ENCODE results near the gene ESYT2. TPM values are rescaled to one million over a fixed set of nuclear protein-coding genes. Genes with fewer than 3 reads are reported as not detected.

ESYT2 gene
- total and polyA plus RNA-seq, 2 experiments from 2014 or later, result 15.8 to 40.3 TPM

DNA sequence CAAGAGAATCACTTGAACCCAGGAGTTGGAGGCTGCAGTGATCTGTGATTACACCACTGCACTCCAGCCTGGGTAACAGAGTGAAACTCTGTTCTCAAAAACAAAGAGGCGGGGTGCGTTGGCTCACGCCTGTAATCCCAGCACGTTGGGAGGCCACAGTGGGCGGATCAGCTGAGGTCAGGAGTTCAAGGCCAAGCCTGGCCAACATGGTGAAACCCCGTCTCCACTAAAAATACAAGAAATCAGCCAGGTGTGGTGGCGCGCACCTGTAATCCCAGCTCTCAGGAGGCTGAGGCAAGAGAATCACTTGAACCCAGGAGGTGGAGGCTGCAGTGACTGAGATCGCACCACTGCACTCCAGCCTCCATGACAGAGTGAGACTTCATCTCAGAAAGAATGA, 82.4 kb downstream of the ESYT2 start:
- Histone ChIP-seq H3K27ac (no peak overlapping the region), H3K36me3 (peaks cover 24% of the 10 kb centered on the region), H3K9me3 (ENCODE audit: low read depth) (no peaks in the 10 kb centered on the region), H3K4me3 (no peak overlapping the region), H3K27me3 (no peaks in the 10 kb centered on the region), H3K4me1 (ENCODE audit: low read depth) (peaks cover 8% of the 10 kb centered on the region)
- DNase-seq (ENCODE audit: low read depth in 1 of 2, low spot score in 1 of 2), result no peak
- no peak for TF ChIP-seq CTCF (IDR thresholded peaks at IDR 0.05; ENCODE audit: low read depth, low read length)

DNA sequence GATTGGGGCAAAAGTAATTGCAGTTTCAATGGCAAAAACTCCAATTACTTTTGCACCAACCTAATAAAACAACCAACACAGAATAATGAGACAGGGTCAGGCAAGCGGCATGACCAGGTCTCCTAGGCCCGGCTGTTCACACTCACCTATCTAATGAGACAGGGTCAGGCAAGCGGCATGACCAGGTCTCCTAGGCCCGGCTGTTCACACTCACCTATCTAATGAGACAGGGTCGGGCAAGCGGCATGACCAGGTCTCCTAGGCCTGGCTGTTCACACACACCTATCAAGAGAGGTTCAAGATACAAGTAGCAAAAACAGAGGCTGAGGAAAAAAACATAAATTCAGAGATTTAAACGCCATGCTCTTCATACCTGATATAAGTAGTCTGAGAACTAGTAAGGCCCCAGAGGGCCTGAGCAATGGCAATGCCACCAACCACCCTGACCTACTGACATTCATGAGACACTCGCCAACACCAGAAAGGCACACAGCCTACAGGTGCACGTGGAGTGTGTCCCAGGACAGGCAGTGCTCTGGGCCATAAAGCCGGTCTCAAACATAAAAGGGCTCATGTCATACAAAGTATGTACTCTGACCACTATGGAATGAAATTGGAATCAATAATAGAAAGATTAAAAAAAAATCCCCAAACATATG, 84.1 kb downstream of the ESYT2 start:
- Histone ChIP-seq H3K36me3 (peaks cover 36% of the 10 kb centered on the region), H3K27ac (no peak overlapping the region), H3K4me3 (no peak overlapping the region), H3K4me1 (ENCODE audit: low read depth) (peaks cover under 1% of the 10 kb centered on the region), H3K9me3 (ENCODE audit: low read depth) (no peaks in the 10 kb centered on the region), H3K27me3 (no peaks in the 10 kb centered on the region)
- no peak for TF ChIP-seq CTCF (IDR thresholded peaks at IDR 0.05; ENCODE audit: low read depth, low read length)
- no peak for DNase-seq (ENCODE audit: low read depth in 1 of 2, low spot score in 1 of 2)

DNA sequence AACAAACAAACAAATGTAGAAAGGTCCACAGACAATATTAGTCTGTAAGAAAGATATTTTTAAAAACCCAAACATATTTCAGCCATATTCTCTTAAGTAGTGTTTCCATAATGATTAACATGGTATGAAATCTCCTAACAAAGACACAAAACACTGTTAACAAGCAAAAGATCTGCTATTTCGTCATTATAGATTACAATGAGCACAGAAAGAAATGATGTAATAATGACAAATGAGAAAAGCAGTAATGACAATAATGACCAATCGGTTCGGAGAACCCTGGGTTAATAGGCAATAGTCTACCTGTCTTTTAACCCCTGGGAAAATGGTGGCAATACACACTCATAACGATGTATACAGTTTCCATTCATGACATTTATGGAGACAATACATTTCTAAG, 85.2 kb downstream of the ESYT2 start:
- H3K27me3 ChIP-seq, result no peaks in the 10 kb centered on the region
- TF ChIP-seq CTCF (IDR thresholded peaks at IDR 0.05; ENCODE audit: low read depth, low read length), result no peak
- H3K9me3 ChIP-seq (ENCODE audit: low read depth), result no peaks in the 10 kb centered on the region
- peaks cover 30% of the 10 kb centered on the region for H3K36me3 ChIP-seq
- no peak for DNase-seq (ENCODE audit: low read depth in 1 of 2, low spot score in 1 of 2)
- H3K4me1 ChIP-seq (ENCODE audit: low read depth), result no peaks in the 10 kb centered on the region
- no peak overlapping the region for H3K4me3 ChIP-seq
- no peak overlapping the region for H3K27ac ChIP-seq

DNA sequence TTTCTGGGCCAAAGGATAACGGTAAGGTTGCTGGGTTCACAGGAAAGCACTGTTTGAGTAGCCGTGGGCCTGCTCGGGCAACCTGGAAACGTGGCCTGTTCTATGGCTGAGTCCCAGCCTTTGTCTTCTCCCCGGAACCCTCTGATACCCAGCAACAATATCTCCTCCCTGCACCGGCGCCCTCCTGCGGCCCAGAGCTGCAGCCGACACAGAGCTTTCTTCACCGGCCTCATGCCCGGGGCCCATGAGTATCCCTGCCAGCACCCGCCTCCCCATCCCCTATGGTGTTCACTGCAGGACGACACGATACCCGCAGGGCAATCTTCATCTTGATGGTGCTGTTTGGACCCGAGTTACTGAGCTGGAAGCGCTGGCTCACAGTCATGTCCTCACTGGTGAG, 86.1 kb downstream of the ESYT2 start:
- no peak overlapping the region for H3K27ac ChIP-seq
- TF ChIP-seq CTCF (IDR thresholded peaks at IDR 0.05; ENCODE audit: low read depth, low read length), result no peak
- no peaks in the 10 kb centered on the region for H3K9me3 ChIP-seq (ENCODE audit: low read depth)
- no peaks in the 10 kb centered on the region for H3K4me1 ChIP-seq (ENCODE audit: low read depth)
- no peaks in the 10 kb centered on the region for H3K27me3 ChIP-seq
- H3K36me3 ChIP-seq, result peaks cover 37% of the 10 kb centered on the region
- DNase-seq (ENCODE audit: low read depth in 1 of 2, low spot score in 1 of 2), result no peak
- no peak overlapping the region for H3K4me3 ChIP-seq

- peaks cover 41% of the 10 kb centered on the region for H3K36me3 ChIP-seq
- no peak overlapping the region for H3K4me3 ChIP-seq
- no peak for TF ChIP-seq CTCF (IDR thresholded peaks at IDR 0.05; ENCODE audit: low read depth, low read length)
- H3K9me3 ChIP-seq (ENCODE audit: low read depth), result no peaks in the 10 kb centered on the region
- H3K27me3 ChIP-seq, result no peaks in the 10 kb centered on the region
- no peak for DNase-seq (ENCODE audit: low read depth in 1 of 2, low spot score in 1 of 2)
- no peak overlapping the region for H3K27ac ChIP-seq
- no peaks in the 10 kb centered on the region for H3K4me1 ChIP-seq (ENCODE audit: low read depth)
Measured at GRCh38 chr7:158742065-158742821, 87.1 kb downstream of the ESYT2 start.

Measured in cardiac muscle cell (in vitro differentiated cells and primary cell).